SK-N-SH (cell line): ENCODE results near the gene SLC37A1. TPM values are rescaled to one million over a fixed set of nuclear protein-coding genes. Genes with fewer than 3 reads are reported as not detected.

Experiments used
- CTCF ChIA-PET: fragments of 300-600, 350-600 bp; formaldehyde crosslinking; extraction: SDS; loops from one replicate; lab custom pipeline; 2021; lab: Yijun Ruan, JAX
- POLR2A ChIA-PET: fragments of 350-600 bp; sonication (Branson Sonifier 250); formaldehyde crosslinking; extraction: SDS; loops from one replicate; lab custom pipeline; 2020; ENCODE audit warnings: antibody characterized with exemption, inconsistent platforms; lab: Yijun Ruan, JAX
- DNase-seq: peaks from one replicate; pipeline ENCODE4 v3.0.0; 2012
- H2AFZ ChIP-seq: fragments of 200-600 bp; sonication (generic); 2 replicates; pipeline ENCODE4 v1.8.1; 2016; ENCODE audit warnings: antibody characterized with exemption, mild to moderate bottlenecking, low read depth
- H3F3A ChIP-seq: fragments of 200-600 bp; sonication (generic); replicated peaks from 2 replicates; pipeline ENCODE3; 2016; ENCODE audit warnings: antibody characterized with exemption, mild to moderate bottlenecking; ENCODE audit not compliant: insufficient read depth
- H3K27ac ChIP-seq, 2 experiments: fragments of 200-500 bp in 1 of 2; fragments of 200-600 bp in 1 of 2; sonication (Bioruptor generic) in 1 of 2; sonication (generic), shearing (Covaris generic) in 1 of 2; 2 replicates each; pipeline versions ENCODE4 v1.5.1 to v1.6.1; 2014 to 2016; ENCODE audit warnings: low read depth in 2 of 2, inconsistent platforms in 1 of 2, low read length in 1 of 2, mild to moderate bottlenecking in 1 of 2, mixed read lengths in 1 of 2
- H3K27me3 ChIP-seq: fragments of 200-600 bp; sonication (generic), shearing (Covaris generic); 2 replicates; pipeline ENCODE4 v1.6.1; 2016; ENCODE audit warnings: mixed run types; ENCODE audit not compliant: insufficient read depth
- H3K36me3 ChIP-seq, 2 experiments: fragments of 200-500 bp in 1 of 2; fragments of 200-600 bp in 1 of 2; sonication (Bioruptor generic) in 1 of 2; sonication (generic) in 1 of 2; replicated peaks in 1 of 2; 2 replicates each; pipeline versions ENCODE3 to v1.5.1; 2014 to 2016; ENCODE audit warnings: low read length in 1 of 2, mild to moderate bottlenecking in 1 of 2; ENCODE audit not compliant: insufficient read depth in 2 of 2, control insufficient read depth in 1 of 2
- H3K4me1 ChIP-seq, 2 experiments: fragments of 200-500 bp in 1 of 2; fragments of 200-600 bp in 1 of 2; sonication (Bioruptor generic) in 1 of 2; sonication (generic), shearing (Covaris generic) in 1 of 2; 2 replicates each; pipeline versions ENCODE4 v1.5.1 to v1.6.1; 2014 to 2016; ENCODE audit warnings: low read depth in 1 of 2, low read length in 1 of 2, mixed run types in 1 of 2; ENCODE audit not compliant: insufficient read depth in 2 of 2, control insufficient read depth in 1 of 2
- H3K4me2 ChIP-seq: fragments of 200-600 bp; sonication (generic), shearing (Covaris generic); 2 replicates; pipeline ENCODE4 v1.6.1; 2017; ENCODE audit warnings: mixed run types
- H3K4me3 ChIP-seq, 2 experiments: fragments of 200-500 bp in 1 of 2; fragments of 200-600 bp in 1 of 2; sonication (Bioruptor generic) in 1 of 2; sonication (generic), shearing (Covaris generic) in 1 of 2; 2 replicates each; pipeline versions ENCODE4 v1.5.1 to v1.8.1; 2014 to 2016; ENCODE audit warnings: low read depth in 2 of 2, inconsistent platforms in 1 of 2, low read length in 1 of 2, mild to moderate bottlenecking in 1 of 2, mixed read lengths in 1 of 2, moderate library complexity in 1 of 2
- H3K79me2 ChIP-seq: fragments of 200-600 bp; sonication (generic); 2 replicates; pipeline ENCODE4 v1.8.1; 2017; ENCODE audit warnings: mild to moderate bottlenecking; ENCODE audit not compliant: insufficient read depth
- H3K9ac ChIP-seq: fragments of 200-600 bp; sonication (generic); 2 replicates; pipeline ENCODE4 v1.6.1; 2017; ENCODE audit warnings: mixed run types
- H3K9me2 ChIP-seq: fragments of 200-600 bp; sonication (generic); 2 replicates; pipeline ENCODE4 v1.6.1; 2017; ENCODE audit warnings: mixed run types
- H3K9me3 ChIP-seq: fragments of 200-600 bp; sonication (generic); 2 replicates; pipeline ENCODE4 v1.6.1; 2017; ENCODE audit warnings: mixed run types, mild to moderate bottlenecking, moderate library complexity
- H4K20me1 ChIP-seq: fragments of 200-600 bp; sonication (generic); 2 replicates; pipeline ENCODE4 v1.6.1; 2017; ENCODE audit warnings: mild to moderate bottlenecking, mixed run types; ENCODE audit not compliant: insufficient read depth
- EZH2phosphoT487 ChIP-seq: fragments of 200-600 bp; sonication (generic); IDR thresholded peaks from 2 replicates; pipeline ENCODE4 v1.6.1; 2017; ENCODE audit warnings: low read depth, mixed run types, mild to moderate bottlenecking, antibody characterized with exemption, moderate library complexity, borderline replicate concordance
- FOSL2 ChIP-seq: IDR thresholded peaks from 2 replicates; pipeline ENCODE4 v1.4.0; 2012; ENCODE audit warnings: low read depth, mild to moderate bottlenecking, moderate library complexity, borderline replicate concordance
- FOXM1 ChIP-seq: IDR thresholded peaks from 2 replicates; pipeline ENCODE4 v1.4.0; 2012; ENCODE audit warnings: low read depth, mild to moderate bottlenecking
- JUND ChIP-seq: IDR thresholded peaks from 2 replicates; pipeline ENCODE4 v1.4.0; 2012
- MXI1 ChIP-seq: IDR thresholded peaks from 2 replicates; pipeline ENCODE4 v1.6.1; 2012; ENCODE audit warnings: mild to moderate bottlenecking, low read depth, low read length, improper control_type of control experiment
- NRF1 ChIP-seq: IDR thresholded peaks from 2 replicates; pipeline ENCODE4 v1.6.1; 2012; ENCODE audit warnings: low read depth, mild to moderate bottlenecking, low read length
- PBX3 ChIP-seq: IDR thresholded peaks from 2 replicates; pipeline ENCODE4; 2012
- RFX5 ChIP-seq: IDR thresholded peaks from 2 replicates; pipeline ENCODE4 v1.6.1; 2012; ENCODE audit warnings: mild to moderate bottlenecking, improper control_type of control experiment, low read length
- TAF1 ChIP-seq: IDR thresholded peaks from 2 replicates; pipeline ENCODE4 v1.6.1; 2012; ENCODE audit warnings: low read depth, mild to moderate bottlenecking, low read length, moderate library complexity, borderline replicate concordance
- TCF12 ChIP-seq: IDR thresholded peaks from 2 replicates; pipeline ENCODE4 v1.4.0; 2012
- USF1 ChIP-seq: IDR thresholded peaks from 2 replicates; pipeline ENCODE4 v1.4.0; 2012; ENCODE audit warnings: low read depth, borderline replicate concordance
- YY1 ChIP-seq: IDR thresholded peaks from 2 replicates; pipeline ENCODE4 v1.4.0; 2012; ENCODE audit warnings: low read depth, mild to moderate bottlenecking
- ZBTB33 ChIP-seq: IDR thresholded peaks from 2 replicates; pipeline ENCODE4 v1.4.0; 2012; ENCODE audit warnings: low read depth, borderline replicate concordance
- WGBS: methylation state at CpG from one replicate; pipeline ENCODE4 v1.1.6; 2017; ENCODE audit warnings: low lambda C conversion rate; 5-methylcytosine and 5-hydroxymethylcytosine counted together
- polyA plus RNA-seq, 3 experiments: library from polyadenylated mRNA; depleted of rRNA; stranded (reverse); fragments of >200 nt; gene quantifications; 2 replicates each; pipeline ENCODE4 v1.2.3, GENCODE V29; 2012
- TF ChIP-seq, protein P1 (sequence below): fragments of 150-350 bp; IDR thresholded peaks from 2 replicates; pipeline ENCODE4 v1.6.1; 2017; ENCODE audit warnings: antibody characterized with exemption, low read length, low read depth, borderline replicate concordance
- TF ChIP-seq, protein P2 (sequence below): IDR thresholded peaks from 2 replicates; pipeline ENCODE4 v1.4.0; 2012; ENCODE audit warnings: low read depth
- TF ChIP-seq, protein P3 (sequence below): fragments of 200-600 bp; sonication (generic); IDR thresholded peaks from 2 replicates; pipeline ENCODE4 v1.6.1; 2017; ENCODE audit warnings: antibody characterized with exemption, mild to moderate bottlenecking, moderate library complexity
- TF ChIP-seq, protein P4 (sequence below): IDR thresholded peaks from 2 replicates; pipeline ENCODE4 v1.6.1; 2012; ENCODE audit warnings: mild to moderate bottlenecking, low read depth, low read length, moderate library complexity

Gene SLC37A1
- polyA plus RNA-seq, 1 of the 3 experiments (the other 2 are of a cell fraction), result 2.8 TPM

GRCh38 chr21:42541618-42542017 is 28.0 kb downstream of the SLC37A1 start:
- ChIA-PET CTCF (no interaction called here), POLR2A (no interaction called here)

GRCh38 chr21:42542196-42542595 is 28.5 kb downstream of the SLC37A1 start:
- H4K20me1 ChIP-seq, result no peaks in the 10 kb centered on the region
- H3F3A ChIP-seq, result no peaks in the 10 kb centered on the region
- CTCF ChIA-PET, result interaction anchor here (1.0 kb wide), 1 partner anchor 51 kb away, joined by 3 read pairs; no protein-coding TSS in a partner anchor
- TF ChIP-seq, protein P1, sequence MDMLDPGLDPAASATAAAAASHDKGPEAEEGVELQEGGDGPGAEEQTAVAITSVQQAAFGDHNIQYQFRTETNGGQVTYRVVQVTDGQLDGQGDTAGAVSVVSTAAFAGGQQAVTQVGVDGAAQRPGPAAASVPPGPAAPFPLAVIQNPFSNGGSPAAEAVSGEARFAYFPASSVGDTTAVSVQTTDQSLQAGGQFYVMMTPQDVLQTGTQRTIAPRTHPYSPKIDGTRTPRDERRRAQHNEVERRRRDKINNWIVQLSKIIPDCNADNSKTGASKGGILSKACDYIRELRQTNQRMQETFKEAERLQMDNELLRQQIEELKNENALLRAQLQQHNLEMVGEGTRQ, result no peak
- TF ChIP-seq TCF12 (no peak), USF1 (no peak), ZBTB33 (no peak), NRF1 (no peak), PBX3 (no peak), TAF1 (no peak), YY1 (no peak)
- TF ChIP-seq, protein P2, sequence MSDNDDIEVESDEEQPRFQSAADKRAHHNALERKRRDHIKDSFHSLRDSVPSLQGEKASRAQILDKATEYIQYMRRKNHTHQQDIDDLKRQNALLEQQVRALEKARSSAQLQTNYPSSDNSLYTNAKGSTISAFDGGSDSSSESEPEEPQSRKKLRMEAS, result no peak
- TF ChIP-seq, protein P3, sequence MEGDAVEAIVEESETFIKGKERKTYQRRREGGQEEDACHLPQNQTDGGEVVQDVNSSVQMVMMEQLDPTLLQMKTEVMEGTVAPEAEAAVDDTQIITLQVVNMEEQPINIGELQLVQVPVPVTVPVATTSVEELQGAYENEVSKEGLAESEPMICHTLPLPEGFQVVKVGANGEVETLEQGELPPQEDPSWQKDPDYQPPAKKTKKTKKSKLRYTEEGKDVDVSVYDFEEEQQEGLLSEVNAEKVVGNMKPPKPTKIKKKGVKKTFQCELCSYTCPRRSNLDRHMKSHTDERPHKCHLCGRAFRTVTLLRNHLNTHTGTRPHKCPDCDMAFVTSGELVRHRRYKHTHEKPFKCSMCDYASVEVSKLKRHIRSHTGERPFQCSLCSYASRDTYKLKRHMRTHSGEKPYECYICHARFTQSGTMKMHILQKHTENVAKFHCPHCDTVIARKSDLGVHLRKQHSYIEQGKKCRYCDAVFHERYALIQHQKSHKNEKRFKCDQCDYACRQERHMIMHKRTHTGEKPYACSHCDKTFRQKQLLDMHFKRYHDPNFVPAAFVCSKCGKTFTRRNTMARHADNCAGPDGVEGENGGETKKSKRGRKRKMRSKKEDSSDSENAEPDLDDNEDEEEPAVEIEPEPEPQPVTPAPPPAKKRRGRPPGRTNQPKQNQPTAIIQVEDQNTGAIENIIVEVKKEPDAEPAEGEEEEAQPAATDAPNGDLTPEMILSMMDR, result no peak
- TF ChIP-seq, protein P4, sequence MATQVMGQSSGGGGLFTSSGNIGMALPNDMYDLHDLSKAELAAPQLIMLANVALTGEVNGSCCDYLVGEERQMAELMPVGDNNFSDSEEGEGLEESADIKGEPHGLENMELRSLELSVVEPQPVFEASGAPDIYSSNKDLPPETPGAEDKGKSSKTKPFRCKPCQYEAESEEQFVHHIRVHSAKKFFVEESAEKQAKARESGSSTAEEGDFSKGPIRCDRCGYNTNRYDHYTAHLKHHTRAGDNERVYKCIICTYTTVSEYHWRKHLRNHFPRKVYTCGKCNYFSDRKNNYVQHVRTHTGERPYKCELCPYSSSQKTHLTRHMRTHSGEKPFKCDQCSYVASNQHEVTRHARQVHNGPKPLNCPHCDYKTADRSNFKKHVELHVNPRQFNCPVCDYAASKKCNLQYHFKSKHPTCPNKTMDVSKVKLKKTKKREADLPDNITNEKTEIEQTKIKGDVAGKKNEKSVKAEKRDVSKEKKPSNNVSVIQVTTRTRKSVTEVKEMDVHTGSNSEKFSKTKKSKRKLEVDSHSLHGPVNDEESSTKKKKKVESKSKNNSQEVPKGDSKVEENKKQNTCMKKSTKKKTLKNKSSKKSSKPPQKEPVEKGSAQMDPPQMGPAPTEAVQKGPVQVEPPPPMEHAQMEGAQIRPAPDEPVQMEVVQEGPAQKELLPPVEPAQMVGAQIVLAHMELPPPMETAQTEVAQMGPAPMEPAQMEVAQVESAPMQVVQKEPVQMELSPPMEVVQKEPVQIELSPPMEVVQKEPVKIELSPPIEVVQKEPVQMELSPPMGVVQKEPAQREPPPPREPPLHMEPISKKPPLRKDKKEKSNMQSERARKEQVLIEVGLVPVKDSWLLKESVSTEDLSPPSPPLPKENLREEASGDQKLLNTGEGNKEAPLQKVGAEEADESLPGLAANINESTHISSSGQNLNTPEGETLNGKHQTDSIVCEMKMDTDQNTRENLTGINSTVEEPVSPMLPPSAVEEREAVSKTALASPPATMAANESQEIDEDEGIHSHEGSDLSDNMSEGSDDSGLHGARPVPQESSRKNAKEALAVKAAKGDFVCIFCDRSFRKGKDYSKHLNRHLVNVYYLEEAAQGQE, result no peak

More at GRCh38 chr21:42541618-42542017, 28.0 kb downstream of the SLC37A1 start:
- no peaks in the 10 kb centered on the region for H3K9me3 ChIP-seq
- H3K36me3 ChIP-seq, result no peaks in the 10 kb centered on the region
- no peak for TF ChIP-seq FOXM1
- no peak for TF ChIP-seq RFX5
- TF ChIP-seq JUND, result no peak
- no peak for TF ChIP-seq TCF12
- TF ChIP-seq, protein P1, result no peak
- no peak for TF ChIP-seq MXI1
- no peak for TF ChIP-seq EZH2phosphoT487
- TF ChIP-seq YY1, result no peak
- TF ChIP-seq FOSL2, result no peak
- H3K9me2 ChIP-seq, result no peaks in the 10 kb centered on the region
- H3K4me3 ChIP-seq, result no peak overlapping the region
- no peak overlapping the region for H3K9ac ChIP-seq
- no peaks in the 10 kb centered on the region for H4K20me1 ChIP-seq
- H3K4me1 ChIP-seq, result peaks cover 0 to 22% of the 10 kb centered on the region in 2 experiments; a peak in 1 of 4 replicates
- no peaks in the 10 kb centered on the region for H3F3A ChIP-seq
- H2AFZ ChIP-seq, result no peak overlapping the region
- DNase-seq, result no peak
- no peaks in the 10 kb centered on the region for H3K27me3 ChIP-seq
- H3K4me2 ChIP-seq, result no peak overlapping the region
- no peak overlapping the region for H3K27ac ChIP-seq
- no peaks in the 10 kb centered on the region for H3K79me2 ChIP-seq

More at GRCh38 chr21:42542196-42542595, 28.5 kb downstream of the SLC37A1 start:
- no peaks in the 10 kb centered on the region for H3K36me3 ChIP-seq
- H3K27ac ChIP-seq, result no peak overlapping the region
- H3K27me3 ChIP-seq, result no peaks in the 10 kb centered on the region
- no peak for DNase-seq
- H3K4me2 ChIP-seq, result no peak overlapping the region
- no peak overlapping the region for H3K9ac ChIP-seq
- no peaks in the 10 kb centered on the region for H3K79me2 ChIP-seq
- H3K9me3 ChIP-seq, result no peaks in the 10 kb centered on the region
- WGBS, result 74% methylated on average over 8 of the region's 8 CpGs
- POLR2A ChIA-PET, result no interaction called here
- H3K4me1 ChIP-seq, result peaks cover 0 to 18% of the 10 kb centered on the region in 2 experiments; a peak in 1 of 4 replicates
- no peak overlapping the region for H3K4me3 ChIP-seq
- no peaks in the 10 kb centered on the region for H3K9me2 ChIP-seq
- no peak overlapping the region for H2AFZ ChIP-seq
